Fibroblast of mammary gland (primary cell): ENCODE measurements around the gene KRTAP12-1.
"Not testable (repeated sequence)": the region's sequence is repeated elsewhere in the genome, so short reads cannot be mapped to it uniquely, and the experiment has no call there.

ENCODE experiments used
- DNase-seq: peaks from one replicate; pipeline ENCODE4 v3.0.0-alpha.2; 2010; ENCODE audit warnings: low read depth
- H3K4me3 ChIP-seq: 2 replicates; pipeline ENCODE4 v1.5.1; 2011; ENCODE audit warnings: low read depth, mild to moderate bottlenecking, low read length, moderate library complexity; ENCODE audit not compliant: control insufficient read depth
- TF ChIP-seq, protein P1 (sequence below): conservative IDR thresholded peaks from 2 replicates; pipeline ENCODE4 v1.5.1; 2011; ENCODE audit warnings: low read depth, low read length, inconsistent platforms; ENCODE audit not compliant: control insufficient read depth, insufficient read depth

The KRTAP12-1 gene

DNA sequence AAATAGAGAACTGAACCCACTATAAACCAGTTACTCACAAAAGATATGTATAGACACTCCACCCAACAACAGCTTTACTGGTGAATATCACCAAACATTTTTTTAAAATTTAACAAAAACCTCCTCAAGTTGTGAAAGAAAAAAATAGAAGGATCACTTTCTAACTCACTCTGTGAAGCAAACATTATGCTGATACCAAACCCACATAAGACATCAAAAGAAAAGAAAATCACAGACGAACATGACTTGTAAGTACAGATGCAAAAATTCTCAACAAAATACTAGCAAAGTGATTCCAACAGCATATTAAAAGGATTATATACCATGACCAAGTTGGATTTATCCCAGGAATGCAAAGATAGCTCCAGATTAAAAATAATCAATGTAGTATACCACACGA is 9.7 kb upstream of the KRTAP12-1 start:
- TF ChIP-seq, protein P1, sequence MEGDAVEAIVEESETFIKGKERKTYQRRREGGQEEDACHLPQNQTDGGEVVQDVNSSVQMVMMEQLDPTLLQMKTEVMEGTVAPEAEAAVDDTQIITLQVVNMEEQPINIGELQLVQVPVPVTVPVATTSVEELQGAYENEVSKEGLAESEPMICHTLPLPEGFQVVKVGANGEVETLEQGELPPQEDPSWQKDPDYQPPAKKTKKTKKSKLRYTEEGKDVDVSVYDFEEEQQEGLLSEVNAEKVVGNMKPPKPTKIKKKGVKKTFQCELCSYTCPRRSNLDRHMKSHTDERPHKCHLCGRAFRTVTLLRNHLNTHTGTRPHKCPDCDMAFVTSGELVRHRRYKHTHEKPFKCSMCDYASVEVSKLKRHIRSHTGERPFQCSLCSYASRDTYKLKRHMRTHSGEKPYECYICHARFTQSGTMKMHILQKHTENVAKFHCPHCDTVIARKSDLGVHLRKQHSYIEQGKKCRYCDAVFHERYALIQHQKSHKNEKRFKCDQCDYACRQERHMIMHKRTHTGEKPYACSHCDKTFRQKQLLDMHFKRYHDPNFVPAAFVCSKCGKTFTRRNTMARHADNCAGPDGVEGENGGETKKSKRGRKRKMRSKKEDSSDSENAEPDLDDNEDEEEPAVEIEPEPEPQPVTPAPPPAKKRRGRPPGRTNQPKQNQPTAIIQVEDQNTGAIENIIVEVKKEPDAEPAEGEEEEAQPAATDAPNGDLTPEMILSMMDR, result no peak
- no peak overlapping the region for H3K4me3 ChIP-seq
- no peak for DNase-seq

DNA sequence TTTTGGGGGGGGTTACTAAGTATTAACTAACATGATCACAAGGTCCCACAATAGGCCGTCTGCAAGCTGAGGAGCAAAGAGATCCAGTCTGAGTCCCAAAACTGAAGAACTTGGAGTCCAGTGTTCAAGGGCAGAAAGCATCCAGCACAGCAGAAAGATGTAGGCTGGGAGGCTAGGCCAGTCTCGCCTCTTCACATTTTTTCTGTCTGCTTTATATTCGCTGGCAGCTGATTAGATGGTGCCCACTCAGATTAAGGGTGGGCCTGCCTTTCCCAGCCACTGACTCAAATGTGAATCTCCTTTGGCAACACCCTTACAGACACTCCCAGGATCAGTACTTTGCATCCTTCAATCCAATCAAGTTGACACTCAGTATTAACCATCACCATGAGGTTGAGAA is 7.8 kb upstream of the KRTAP12-1 start:
- not testable (repeated sequence) for H3K4me3 ChIP-seq, DNase-seq

DNA sequence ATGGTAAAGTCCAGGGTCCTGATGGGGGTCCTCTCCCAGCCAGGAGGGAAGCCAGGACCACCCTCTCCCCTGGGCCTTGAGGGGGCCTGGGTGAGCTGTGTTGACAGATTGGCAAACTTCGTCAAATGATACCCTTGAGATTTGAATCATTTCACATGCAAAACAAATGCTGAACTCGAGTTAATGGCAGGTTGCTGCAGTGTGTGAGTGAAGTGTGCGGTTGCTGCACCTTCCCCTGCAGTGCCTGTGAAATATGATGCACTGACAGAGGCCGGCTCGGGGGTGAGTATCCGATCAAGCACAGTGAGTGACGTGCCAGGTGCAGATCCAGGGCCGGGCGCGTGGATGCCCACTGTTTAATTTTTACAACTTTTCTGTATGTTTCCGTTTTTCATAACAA is 5.7 kb upstream of the KRTAP12-1 start:
- TF ChIP-seq, protein P1, result no peak
- H3K4me3 ChIP-seq, result no peak overlapping the region
- no peak for DNase-seq

DNA sequence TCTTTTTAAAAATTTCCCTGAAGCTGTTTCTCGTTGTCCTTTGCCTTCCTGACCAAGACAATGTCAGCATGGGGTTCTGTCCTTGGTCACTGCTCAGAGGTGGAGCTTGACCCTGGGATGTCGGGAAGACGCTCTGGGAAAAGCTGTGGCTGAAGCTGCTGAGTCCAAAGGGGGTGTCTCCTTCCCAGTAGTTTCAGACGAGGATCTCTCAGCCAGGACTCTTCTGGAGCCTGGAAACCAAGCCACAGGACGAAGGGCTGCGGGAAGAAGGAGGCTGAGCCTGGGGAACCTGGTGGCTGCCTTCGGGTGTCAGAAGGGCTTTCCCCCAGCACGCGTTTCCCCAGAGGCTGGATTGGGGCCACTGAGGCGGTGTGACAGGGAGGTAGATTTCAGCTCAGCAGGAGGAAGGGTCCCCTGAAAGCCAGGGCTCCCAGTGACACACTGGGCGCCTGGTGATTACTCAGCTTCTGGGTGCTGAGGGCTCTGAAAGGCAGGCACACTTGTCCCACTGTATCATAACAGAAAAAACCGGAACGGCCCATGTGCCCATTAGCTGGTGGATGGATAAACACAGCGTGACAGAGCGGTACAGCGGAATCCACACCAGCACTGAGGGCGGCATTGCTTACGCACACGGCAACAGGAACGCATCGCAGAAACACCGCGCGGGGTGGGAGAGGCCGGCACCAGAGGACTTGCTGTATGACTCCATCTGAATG is 5.0 kb upstream of the KRTAP12-1 start:
- no peak for DNase-seq
- no peak overlapping the region for H3K4me3 ChIP-seq
- TF ChIP-seq, protein P1, result no peak

GRCh38 chr21:44686000-44686781 is 4.2 kb upstream of the KRTAP12-1 start:
- TF ChIP-seq, protein P1, result no peak
- no peak for DNase-seq
- H3K4me3 ChIP-seq, result no peak overlapping the region

- not testable (repeated sequence) for DNase-seq
Observed at GRCh38 chr21:44685050-44685449, 3.1 kb upstream of the KRTAP12-1 start.

GRCh38 chr21:44684483-44684882 is 2.5 kb upstream of the KRTAP12-1 start:
- no peak for DNase-seq
- TF ChIP-seq, protein P1, result no peak

More at GRCh38 chr21:44685050-44685449, 3.1 kb upstream of the KRTAP12-1 start:
- not testable (repeated sequence) for H3K4me3 ChIP-seq

More at GRCh38 chr21:44684483-44684882, 2.5 kb upstream of the KRTAP12-1 start:
- H3K4me3 ChIP-seq, result no peak overlapping the region
